Glutamatergic neuron (in vitro differentiated cells): ENCODE measurements around the gene RAF1. TPM values are rescaled to one million over a fixed set of nuclear protein-coding genes. Genes with fewer than 3 reads are reported as not detected.

ENCODE experiments used
- DNase-seq: peaks from one replicate; pipeline ENCODE4 v3.0.0; 2022
- H3K27ac Mint-ChIP-seq: one replicate; pipeline ENCODE4 v1.8.0; 2020; ENCODE audit warnings: mild to moderate bottlenecking, mixed read lengths, inconsistent platforms; ENCODE audit not compliant: unreplicated experiment
- H3K27me3 Mint-ChIP-seq: one replicate; pipeline ENCODE4 v1.8.0; 2020; ENCODE audit warnings: mild to moderate bottlenecking, moderate library complexity, mixed read lengths, inconsistent platforms; ENCODE audit not compliant: unreplicated experiment
- H3K36me3 Mint-ChIP-seq: one replicate; pipeline ENCODE4 v1.8.0; 2020; ENCODE audit warnings: mild to moderate bottlenecking, mixed read lengths, inconsistent platforms; ENCODE audit not compliant: unreplicated experiment
- H3K4me1 Mint-ChIP-seq: one replicate; pipeline ENCODE4 v1.8.0; 2020; ENCODE audit warnings: mild to moderate bottlenecking, low read depth, mixed read lengths, inconsistent platforms; ENCODE audit not compliant: unreplicated experiment
- H3K4me3 Mint-ChIP-seq: one replicate; pipeline ENCODE4 v1.8.0; 2020; ENCODE audit warnings: mild to moderate bottlenecking, mixed read lengths, inconsistent platforms; ENCODE audit not compliant: unreplicated experiment
- H3K9me3 Mint-ChIP-seq: one replicate; pipeline ENCODE4 v1.8.0; 2020; ENCODE audit warnings: mild to moderate bottlenecking, moderate library complexity, mixed read lengths, inconsistent platforms; ENCODE audit not compliant: unreplicated experiment
- CTCF ChIP-seq: fragments of 200-600 bp; sonication (generic); IDR thresholded peaks from one replicate; pipeline ENCODE4 v1.5.0; 2021; ENCODE audit not compliant: partially characterized antibody, unreplicated experiment
- total RNA-seq: library from RNA; stranded (reverse); fragmentation: NEBNext Ultra II Directional; extraction: Animal tissue kit (Norgen Biotek cat#: 25700); gene quantifications from one replicate; pipeline ENCODE4 v1.2.1, GENCODE V29; 2021; ENCODE audit not compliant: unreplicated experiment

RAF1 gene
- total RNA-seq, 1 donor from 2014 or later: 185 TPM

DNA sequence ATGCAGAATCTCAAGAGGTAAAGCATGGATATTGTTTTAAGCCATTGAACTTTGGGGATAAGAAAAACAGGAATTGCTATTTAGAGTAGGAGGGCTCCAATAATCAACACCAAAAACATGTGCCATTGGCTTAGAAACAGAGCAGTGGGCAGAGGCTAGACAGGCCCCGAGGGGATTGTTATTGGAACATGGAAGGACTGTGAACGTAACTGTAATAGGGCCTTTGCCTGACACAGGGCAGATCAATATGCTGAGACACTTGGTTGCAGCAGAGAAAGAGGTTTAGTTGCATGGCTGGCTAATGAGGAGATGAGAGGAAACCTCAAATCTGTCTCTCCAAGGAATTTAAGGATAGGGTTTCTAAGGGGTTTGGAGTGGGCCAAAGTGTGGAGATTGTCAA, 36.9 kb upstream of the RAF1 start:
- TF ChIP-seq CTCF: no peak
- DNase-seq: peak; percentile 48
- Mint-ChIP-seq H3K27me3 (peaks cover 3% of the 10 kb centered on the region), H3K9me3 (peaks cover 3% of the 10 kb centered on the region), H3K4me3 (peak overlapping the region; percentile 27), H3K36me3 (peaks cover 4% of the 10 kb centered on the region), H3K27ac (peak overlapping the region; percentile 91), H3K4me1 (peaks cover 10% of the 10 kb centered on the region)

- no peak for DNase-seq
- no peak for TF ChIP-seq CTCF
- Mint-ChIP-seq H3K4me3 (no peak overlapping the region), H3K9me3 (peaks cover 7% of the 10 kb centered on the region), H3K27me3 (peaks cover 3% of the 10 kb centered on the region), H3K36me3 (no peaks in the 10 kb centered on the region), H3K27ac (no peak overlapping the region), H3K4me1 (peaks cover 15% of the 10 kb centered on the region)
Observed at GRCh38 chr3:12695916-12696315, 32.0 kb upstream of the RAF1 start.

- Mint-ChIP-seq H3K27ac (no peak overlapping the region), H3K9me3 (peaks cover 6% of the 10 kb centered on the region), H3K27me3 (peaks cover 2% of the 10 kb centered on the region), H3K36me3 (no peaks in the 10 kb centered on the region), H3K4me3 (no peak overlapping the region), H3K4me1 (peaks cover 8% of the 10 kb centered on the region)
- no peak for DNase-seq
- no peak for TF ChIP-seq CTCF
Observed at GRCh38 chr3:12695112-12695511, 31.2 kb upstream of the RAF1 start.

DNA sequence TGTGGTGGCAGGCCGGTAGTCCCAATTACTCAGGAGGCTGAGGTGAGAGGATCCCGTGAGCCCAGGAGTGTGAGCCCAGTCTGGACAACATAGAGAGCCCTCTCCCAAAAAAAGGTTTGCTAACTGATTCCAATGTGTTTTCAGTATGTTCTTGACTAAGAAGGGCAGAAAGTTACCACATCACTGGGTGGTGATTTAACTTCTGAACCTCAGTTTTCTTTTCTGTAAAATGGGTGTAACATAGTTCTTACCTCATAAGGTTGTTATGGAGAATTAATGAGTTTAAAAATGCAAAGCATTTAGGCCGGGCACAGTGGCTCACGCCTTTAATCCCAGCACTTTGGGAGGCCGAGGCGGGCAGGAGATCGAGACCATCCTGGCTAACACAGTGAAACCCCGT, 28.5 kb upstream of the RAF1 start:
- H3K36me3 Mint-ChIP-seq: no peaks in the 10 kb centered on the region
- H3K9me3 Mint-ChIP-seq: peaks cover 6% of the 10 kb centered on the region
- peaks cover 3% of the 10 kb centered on the region for H3K27me3 Mint-ChIP-seq
- H3K27ac Mint-ChIP-seq: no peak overlapping the region
- no peak overlapping the region for H3K4me3 Mint-ChIP-seq
- DNase-seq: no peak
- no peak for TF ChIP-seq CTCF
- peaks cover 13% of the 10 kb centered on the region for H3K4me1 Mint-ChIP-seq

DNA sequence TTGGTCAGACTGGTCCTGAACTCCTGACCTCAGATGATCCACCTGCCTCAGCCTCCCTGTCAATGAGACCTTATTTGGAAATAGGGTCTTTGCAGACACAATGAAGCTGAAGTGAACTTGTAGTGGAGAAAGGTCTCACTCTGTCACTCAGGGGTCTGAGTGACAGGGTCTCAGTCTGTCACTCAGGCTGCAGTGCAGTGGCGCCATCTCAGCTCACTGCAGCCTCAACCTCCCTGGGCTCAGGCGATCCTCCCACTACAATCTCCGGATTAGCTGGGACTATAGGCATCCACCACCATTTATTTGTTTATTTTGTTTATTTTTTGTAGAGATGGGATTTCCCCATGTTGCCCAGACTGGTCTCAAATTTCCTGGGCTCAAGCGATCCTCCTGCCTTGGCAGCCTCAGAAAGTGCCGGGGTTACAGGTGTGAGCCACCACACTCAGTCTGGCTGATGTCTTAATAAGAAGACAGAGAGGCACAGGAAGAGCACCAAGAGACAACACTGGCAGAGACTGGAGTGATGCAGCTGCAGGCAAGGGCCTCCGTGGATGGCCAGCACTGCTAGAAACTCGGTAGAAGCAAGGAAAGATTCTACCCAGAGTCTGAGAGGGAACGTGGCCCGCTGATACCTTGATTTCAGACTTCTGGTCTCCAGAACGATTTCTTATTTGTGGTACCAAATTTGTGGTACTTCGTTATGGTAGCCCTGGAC, 26.2 kb upstream of the RAF1 start:
- Mint-ChIP-seq H3K27ac (no peak overlapping the region), H3K4me1 (peaks cover 15% of the 10 kb centered on the region), H3K4me3 (no peak overlapping the region)

More for the DNA sequence above, 26.2 kb upstream of the RAF1 start:
- TF ChIP-seq CTCF: no peak
- H3K27me3 Mint-ChIP-seq: peaks cover 3% of the 10 kb centered on the region
- H3K9me3 Mint-ChIP-seq: peaks cover 6% of the 10 kb centered on the region
- H3K36me3 Mint-ChIP-seq: no peaks in the 10 kb centered on the region
- DNase-seq: no peak
